A375 (cell line): ENCODE results near the gene PCP4. TPM values are rescaled to one million over a fixed set of nuclear protein-coding genes. Genes with fewer than 3 reads are reported as not detected.

Experiments used
- total RNA-seq: library from RNA; depleted of rRNA; stranded (reverse); fragments of >200 nt; shearing (Covaris generic); gene quantifications from 2 replicates; pipeline ENCODE4 v1.2.3, GENCODE V29; 2014; rRNA removed

The PCP4 gene
- not detected in 2 replicates for total RNA-seq

DNA sequence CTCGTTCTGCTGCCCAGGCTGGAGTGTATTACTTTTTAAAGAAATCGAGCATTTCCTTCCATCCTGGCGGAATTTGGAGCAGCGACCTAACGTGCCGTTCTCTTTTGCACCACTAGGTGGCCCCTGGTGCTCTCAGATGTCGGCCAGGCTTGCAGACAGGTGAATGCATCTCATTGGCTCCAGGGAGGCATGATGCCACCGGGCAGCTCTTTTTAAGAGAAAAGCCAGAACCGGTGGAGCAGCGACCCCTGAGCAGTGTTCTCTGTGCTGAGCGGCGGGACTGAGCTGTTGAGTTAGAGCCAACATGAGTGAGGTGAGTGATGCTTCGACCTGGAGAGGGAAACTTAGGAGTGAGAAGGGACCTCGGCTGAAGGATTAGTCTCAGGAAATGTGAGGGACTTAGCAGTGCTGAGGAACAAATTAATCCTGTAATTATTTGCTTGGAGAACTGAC lies at the start of gene PCP4:
PCP4 (plus strand) TSS at position 241 of the 453 bp plus-strand sequence; CDS start at position 305, 64 bp downstream.

Other genes starting within 250 kb of the PCP4 start
- 0.16 TPM in 1 of 2 replicates, not detected in the other for gene IGSF5, start 122.3 kb upstream of the PCP4 start, total RNA-seq